Esophagus muscularis mucosa (tissue), 4 donors: ENCODE data around the gene PSMB9. TPM values are rescaled to one million over a fixed set of nuclear protein-coding genes. Genes with fewer than 3 reads are reported as not detected.

Experiments
- DNase-seq: peaks from one replicate; pipeline ENCODE4 v3.0.0-alpha.2; 2017; ENCODE audit errors: extremely low spot score
- H3K27ac ChIP-seq, 4 donors: fragments of 200-600 bp; sonication (generic); replicated peaks in 1 of 4; 1 replicate in 3 of 4; 2 replicates in 1 of 4; pipeline ENCODE4 v1.5.1; 2016 to 2019; ENCODE audit warnings: mild to moderate bottlenecking in 1 of 4
- H3K27me3 ChIP-seq, 4 donors: fragments of 200-600 bp; sonication (generic); one replicate each; pipeline versions ENCODE4 v1.5.1 to v1.6.0; 2016 to 2019
- H3K36me3 ChIP-seq, 4 donors: fragments of 200-600 bp; sonication (generic); one replicate each; pipeline ENCODE4 v1.5.1; 2016 to 2019
- H3K4me1 ChIP-seq, 4 donors: fragments of 200-600 bp; sonication (generic); one replicate each; pipeline ENCODE4 v1.5.1; 2016 to 2019
- H3K4me3 ChIP-seq, 4 donors: fragments of 200-600 bp; sonication (generic); 1 replicate in 2 of 4; 2 replicates in 2 of 4; pipeline ENCODE4 v1.5.1; 2016 to 2019; ENCODE audit warnings: mild to moderate bottlenecking in 4 of 4, moderate library complexity in 1 of 4
- H3K9me3 ChIP-seq, 4 donors: fragments of 200-600 bp; sonication (generic); 1 replicate in 3 of 4; 2 replicates in 1 of 4; pipeline ENCODE4 v1.5.1; 2016 to 2019
- EP300 ChIP-seq: sonication (generic); formaldehyde crosslinking; IDR thresholded peaks from one replicate; pipeline ENCODE4 v1.6.1; 2017; ENCODE audit warnings: antibody characterized with exemption
- POLR2A ChIP-seq: fragments of 450-650 bp; IDR thresholded peaks from one replicate; pipeline ENCODE4 v1.6.1; 2017; ENCODE audit warnings: antibody characterized with exemption, moderate library complexity, mild to moderate bottlenecking, low read depth
- POLR2AphosphoS5 ChIP-seq, 2 donors: sonication (generic); formaldehyde crosslinking; IDR thresholded peaks; one replicate each; pipeline ENCODE4 v1.6.1; 2017; ENCODE audit warnings: antibody characterized with exemption in 2 of 2
- WGBS: methylation state at CpG from one replicate; pipeline ENCODE4 v1.1.5; 2018; 5-methylcytosine and 5-hydroxymethylcytosine counted together
- intact Hi-C: fragments of 100-400 bp; cut with DNase I; formaldehyde crosslinking; loops from one replicate; pipeline ENCODE4 v1.15.1; 2023
- total RNA-seq, 4 donors: library from RNA; depleted of rRNA; stranded (reverse); fragments of >200 nt; gene quantifications; one replicate each; pipeline versions ENCODE4 v1.1.0 to v1.2.1, GENCODE V29; 2016
- TF ChIP-seq, protein P1 (sequence below), 3 experiments: fragments of 200-600 bp in 2 of 3; fragments of 450-650 bp in 1 of 3; sonication (generic) in 2 of 3; IDR thresholded peaks; one replicate each; pipeline ENCODE4 v1.5.1; 2017 to 2019; ENCODE audit warnings: antibody characterized with exemption in 3 of 3, mild to moderate bottlenecking in 2 of 3, moderate library complexity in 1 of 3

The PSMB9 gene
- total RNA-seq, 4 donors from 2014 or later: 9.1 to 26.2 (median 20.5) TPM

DNA sequence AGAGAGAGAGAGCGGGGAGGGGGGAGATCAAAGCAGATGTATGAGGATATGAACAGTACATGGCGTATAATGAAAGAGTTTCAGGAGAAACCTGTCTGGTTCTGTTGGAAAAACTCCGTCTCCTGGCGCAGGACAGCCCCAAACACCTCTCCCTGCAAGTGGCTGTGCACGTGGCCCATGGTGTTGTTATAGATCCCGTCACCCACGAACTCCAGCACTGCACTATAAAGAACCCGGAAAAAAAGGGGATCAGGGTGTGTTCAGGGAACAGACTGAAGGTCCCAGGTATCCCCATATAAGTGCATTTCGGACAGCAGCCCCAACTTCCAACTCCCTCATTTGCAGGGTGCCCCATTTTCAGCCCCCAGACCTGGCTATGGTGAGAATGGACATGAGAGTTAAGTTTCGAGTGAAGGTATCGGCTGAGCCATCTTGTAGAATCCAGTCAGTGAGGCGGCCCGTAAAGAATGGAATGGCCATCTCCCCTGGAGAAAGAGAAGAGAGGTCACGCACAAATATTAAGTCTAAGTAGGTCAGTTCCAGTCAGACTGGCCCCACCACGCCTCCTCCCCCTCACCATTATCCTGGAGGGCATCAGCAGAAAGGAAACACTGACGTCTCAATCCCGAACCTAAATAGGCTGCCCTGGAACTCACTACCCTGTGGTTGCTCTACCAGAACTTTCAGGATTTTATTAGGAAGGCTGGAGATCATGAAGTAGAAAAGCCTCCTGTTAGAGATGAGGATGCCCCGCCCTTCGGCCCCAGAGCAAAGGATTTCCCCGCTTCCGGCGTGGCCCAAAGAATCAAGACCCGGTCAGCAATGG, 1.8 kb upstream of the PSMB9 start:
- peak overlapping the region; percentile 96 to 100 (median 98) for H3K27ac ChIP-seq
- TF ChIP-seq, protein P1, sequence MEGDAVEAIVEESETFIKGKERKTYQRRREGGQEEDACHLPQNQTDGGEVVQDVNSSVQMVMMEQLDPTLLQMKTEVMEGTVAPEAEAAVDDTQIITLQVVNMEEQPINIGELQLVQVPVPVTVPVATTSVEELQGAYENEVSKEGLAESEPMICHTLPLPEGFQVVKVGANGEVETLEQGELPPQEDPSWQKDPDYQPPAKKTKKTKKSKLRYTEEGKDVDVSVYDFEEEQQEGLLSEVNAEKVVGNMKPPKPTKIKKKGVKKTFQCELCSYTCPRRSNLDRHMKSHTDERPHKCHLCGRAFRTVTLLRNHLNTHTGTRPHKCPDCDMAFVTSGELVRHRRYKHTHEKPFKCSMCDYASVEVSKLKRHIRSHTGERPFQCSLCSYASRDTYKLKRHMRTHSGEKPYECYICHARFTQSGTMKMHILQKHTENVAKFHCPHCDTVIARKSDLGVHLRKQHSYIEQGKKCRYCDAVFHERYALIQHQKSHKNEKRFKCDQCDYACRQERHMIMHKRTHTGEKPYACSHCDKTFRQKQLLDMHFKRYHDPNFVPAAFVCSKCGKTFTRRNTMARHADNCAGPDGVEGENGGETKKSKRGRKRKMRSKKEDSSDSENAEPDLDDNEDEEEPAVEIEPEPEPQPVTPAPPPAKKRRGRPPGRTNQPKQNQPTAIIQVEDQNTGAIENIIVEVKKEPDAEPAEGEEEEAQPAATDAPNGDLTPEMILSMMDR (IDR thresholded peaks at IDR 0.05): no peak
- no peak for TF ChIP-seq POLR2A
- TF ChIP-seq EP300: no peak
- no peak for TF ChIP-seq POLR2AphosphoS5 (IDR thresholded peaks at IDR 0.05)
- H3K4me3 ChIP-seq: peak overlapping the region; percentile 79 to 96 (median 90)
- no peaks in the 10 kb centered on the region for H3K27me3 ChIP-seq
- peak; percentile 92 for DNase-seq
- H3K36me3 ChIP-seq: peaks cover 14 to 48% (median 43%) of the 10 kb centered on the region in 4 donors
- intact Hi-C loops: no loop called here
- peaks cover 13 to 50% (median 33%) of the 10 kb centered on the region in 4 donors for H3K4me1 ChIP-seq
- 45% methylated on average over 23 of the region's 23 CpGs for WGBS
- no peaks in the 10 kb centered on the region for H3K9me3 ChIP-seq

DNA sequence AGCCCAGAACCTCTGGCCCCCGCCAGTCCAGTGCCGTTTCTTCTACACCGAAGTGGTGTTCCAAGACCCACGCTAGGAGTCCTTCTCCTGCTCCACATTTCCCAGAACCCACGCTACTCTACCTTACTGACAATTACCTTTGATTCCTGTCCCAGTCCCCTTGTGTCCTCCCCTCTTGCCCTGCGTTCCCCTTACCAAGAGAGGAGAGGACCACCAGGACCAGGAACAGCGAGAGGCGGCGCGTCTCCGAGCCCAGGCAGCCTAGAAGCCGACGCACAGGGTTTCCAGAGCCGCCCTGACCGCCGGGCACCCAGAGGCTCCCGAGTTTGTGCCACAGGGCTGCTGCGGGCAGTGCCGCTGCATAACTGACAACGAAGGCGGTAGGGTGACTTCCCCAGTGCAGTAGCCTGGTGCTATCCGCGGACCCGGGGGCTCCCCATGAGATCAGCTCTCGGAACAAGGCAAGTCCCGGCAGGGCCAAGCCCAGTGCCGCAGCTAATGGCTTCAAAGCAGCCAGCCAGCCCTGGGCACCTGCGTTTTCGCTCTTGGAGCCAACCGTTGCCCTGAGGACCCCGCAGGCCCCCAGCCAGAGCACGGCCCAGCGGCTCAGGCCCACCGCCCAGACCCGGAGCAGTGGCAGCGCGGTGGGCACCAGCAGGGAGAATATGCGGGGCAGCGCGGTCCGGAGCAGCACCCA, 1.0 kb upstream of the PSMB9 start:
- Histone ChIP-seq H3K36me3 (peaks cover 7 to 48% (median 40%) of the 10 kb centered on the region in 4 donors), H3K9me3 (no peaks in the 10 kb centered on the region), H3K27ac (peak overlapping the region; percentile 96 to 100 (median 98)), H3K4me3 (peak overlapping the region; percentile 79 to 96 (median 90)), H3K4me1 (peaks cover 13 to 43% (median 33%) of the 10 kb centered on the region in 4 donors), H3K27me3 (no peaks in the 10 kb centered on the region)
- intact Hi-C loops: no loop called here
- TF ChIP-seq POLR2A (no peak), EP300 (no peak), POLR2AphosphoS5 (IDR thresholded peaks at IDR 0.05) (no peak)
- TF ChIP-seq, protein P1 (IDR thresholded peaks at IDR 0.05): no peak
- DNase-seq: peak; percentile 92
- 0% methylated on average over 13 of the region's 41 CpGs for WGBS

DNA sequence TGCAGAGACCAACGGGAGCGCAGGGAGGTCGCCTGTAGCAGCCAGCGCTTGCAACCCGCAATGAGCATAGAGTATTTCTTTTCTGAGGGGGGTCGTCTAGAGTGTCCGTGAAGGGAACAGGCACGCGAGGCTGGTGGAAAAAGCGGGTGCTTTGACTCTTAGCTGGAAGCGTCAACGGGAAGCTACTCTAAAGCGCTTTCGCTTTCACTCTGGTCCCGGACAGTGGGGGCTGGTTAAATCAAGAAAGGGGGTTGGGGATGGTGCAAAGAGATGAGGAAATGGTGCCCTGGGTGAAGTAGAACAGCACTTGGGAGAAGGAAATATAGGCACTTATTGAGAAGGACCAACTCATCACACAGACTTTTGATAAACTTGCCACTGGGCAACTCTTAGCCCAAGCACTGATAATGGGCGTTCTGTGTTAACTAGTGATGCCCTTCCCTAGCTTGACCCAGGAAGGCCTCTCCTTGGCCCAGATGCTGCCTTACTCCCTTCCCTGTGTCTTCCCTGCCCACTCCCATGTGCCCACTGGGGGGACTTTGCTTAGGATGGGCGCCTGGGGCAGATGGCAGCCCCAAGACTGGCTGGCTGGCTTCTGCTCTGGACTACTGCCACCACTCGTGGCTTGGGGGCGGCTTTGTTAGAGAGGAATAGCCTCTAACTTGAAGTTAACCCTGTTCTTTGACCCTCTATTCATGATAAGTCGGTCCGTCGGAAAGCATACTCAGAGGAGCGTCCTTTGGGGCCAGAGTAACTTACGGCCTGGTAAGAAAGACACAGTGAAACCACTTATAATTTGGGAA, 585 bp downstream of the PSMB9 start:
- Histone ChIP-seq H3K4me1 (peaks cover 13 to 38% (median 33%) of the 10 kb centered on the region in 4 donors), H3K36me3 (peaks cover 6 to 47% (median 36%) of the 10 kb centered on the region in 4 donors), H3K4me3 (peak overlapping the region; percentile 79 to 96 (median 90)), H3K27ac (peak overlapping the region; percentile 96 to 100 (median 98)), H3K27me3 (no peaks in the 10 kb centered on the region), H3K9me3 (no peaks in the 10 kb centered on the region)
- WGBS: 14% methylated on average over 22 of the region's 24 CpGs
- intact Hi-C loops: no loop called here
- no peak for TF ChIP-seq EP300
- TF ChIP-seq, protein P1 (IDR thresholded peaks at IDR 0.05): no peak
- no peak for TF ChIP-seq POLR2A
- no peak for TF ChIP-seq POLR2AphosphoS5 (IDR thresholded peaks at IDR 0.05)
- DNase-seq: no peak

DNA sequence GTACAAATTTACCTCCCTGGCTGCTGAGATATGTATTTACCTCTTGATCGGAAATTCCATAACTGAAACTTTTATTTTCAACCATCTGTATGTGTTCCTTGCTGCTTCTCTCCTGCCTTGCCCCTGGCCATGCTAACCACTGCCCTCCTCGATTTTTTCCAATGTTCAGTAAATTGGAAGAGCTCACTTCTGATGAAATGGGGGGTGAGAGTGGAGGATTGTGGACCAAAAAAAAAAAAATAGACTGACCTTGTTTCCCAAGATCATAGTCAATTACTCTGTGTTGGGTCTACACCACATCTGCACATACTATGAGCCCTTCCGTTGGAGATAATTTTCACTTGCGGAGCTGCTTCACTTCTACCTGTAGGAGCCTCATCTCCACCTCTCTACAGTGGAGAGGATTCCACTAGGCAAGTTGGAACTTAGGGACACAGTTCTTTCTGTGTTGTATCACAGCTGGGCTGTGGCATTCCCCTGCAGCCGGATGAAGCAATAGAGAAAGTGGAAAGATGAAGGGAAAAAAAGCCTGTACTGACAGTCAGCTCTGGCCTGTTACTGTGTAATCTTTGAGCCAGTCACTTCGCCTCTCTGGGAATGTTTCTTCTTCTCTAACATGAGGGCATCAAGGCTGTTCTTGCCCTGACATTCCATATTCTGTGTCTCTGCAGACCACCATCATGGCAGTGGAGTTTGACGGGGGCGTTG, 1.6 kb downstream of the PSMB9 start:
- no peak overlapping the region for H3K4me3 ChIP-seq
- 80% methylated on average over 8 of the region's 8 CpGs for WGBS
- intact Hi-C loops: no loop called here
- peaks cover 13 to 35% (median 30%) of the 10 kb centered on the region in 4 donors for H3K4me1 ChIP-seq
- H3K9me3 ChIP-seq: no peaks in the 10 kb centered on the region
- H3K27ac ChIP-seq: peak overlapping the region; percentile 96 to 100 (median 98)
- H3K36me3 ChIP-seq: peaks cover 0 to 44% (median 26%) of the 10 kb centered on the region in 4 donors
- TF ChIP-seq POLR2AphosphoS5 (IDR thresholded peaks at IDR 0.05) (no peak), EP300 (no peak), POLR2A (no peak)
- TF ChIP-seq, protein P1 (IDR thresholded peaks at IDR 0.05): no peak
- H3K27me3 ChIP-seq: no peaks in the 10 kb centered on the region
- DNase-seq: no peak
